Suppressor macrophage treated with lipopolysaccharide for 4 hours (primary cell): ENCODE measurements around the gene OR7C2.
A peak's percentile ranks its signal among the peaks of the same experiment; 100 is the strongest.

Source experiments
- DNase-seq: peaks from one replicate; pipeline ENCODE4 v3.0.0-alpha.2; 2020

OR7C2 gene

DNA sequence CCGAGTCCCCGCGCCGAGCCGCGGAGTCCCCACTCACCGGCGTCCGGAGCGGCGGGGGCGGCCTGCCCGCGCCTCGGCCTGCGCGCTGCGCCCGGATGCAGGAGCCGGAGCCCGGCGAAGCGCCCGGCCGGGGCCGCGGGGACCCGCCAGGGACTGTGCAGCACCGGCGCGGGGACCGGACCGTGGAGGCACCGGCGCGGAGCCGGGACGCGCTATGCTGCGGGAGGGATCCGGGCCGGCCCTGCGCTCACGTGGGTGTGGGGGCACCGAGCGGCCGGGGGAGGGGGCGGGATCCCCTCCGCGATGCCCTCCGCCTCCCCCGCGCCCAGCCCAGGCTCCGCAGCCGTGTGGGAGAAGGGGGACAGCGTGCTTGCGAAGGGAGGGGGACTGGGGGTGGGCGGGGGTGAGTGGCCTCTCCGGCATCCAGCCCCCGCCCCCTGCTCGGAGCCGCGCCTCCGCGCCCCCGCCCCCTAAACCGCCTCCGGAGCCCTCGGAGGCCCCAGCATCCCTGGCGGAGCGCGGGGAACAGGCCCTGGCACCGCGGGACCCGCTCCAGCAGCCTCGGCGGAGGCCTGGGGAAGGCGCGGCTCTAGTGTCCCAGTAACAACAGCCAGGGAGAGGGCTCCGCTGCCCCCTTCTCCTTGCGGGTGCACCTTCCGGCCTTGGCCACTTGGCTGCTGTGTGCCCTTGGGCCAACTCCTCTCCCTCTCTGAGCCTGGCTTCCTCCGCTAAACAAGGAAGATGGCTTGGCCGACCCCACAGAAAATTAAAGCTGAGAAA is 38.4 kb downstream of the OR7C2 start, which contains the start of gene SLC1A6:
TSS of gene SLC1A6 (minus strand) at position 389 of the 780 bp plus-strand sequence. CDS start 6,954 bp downstream, outside the sequence.
- peak; percentile 0 for DNase-seq

DNA sequence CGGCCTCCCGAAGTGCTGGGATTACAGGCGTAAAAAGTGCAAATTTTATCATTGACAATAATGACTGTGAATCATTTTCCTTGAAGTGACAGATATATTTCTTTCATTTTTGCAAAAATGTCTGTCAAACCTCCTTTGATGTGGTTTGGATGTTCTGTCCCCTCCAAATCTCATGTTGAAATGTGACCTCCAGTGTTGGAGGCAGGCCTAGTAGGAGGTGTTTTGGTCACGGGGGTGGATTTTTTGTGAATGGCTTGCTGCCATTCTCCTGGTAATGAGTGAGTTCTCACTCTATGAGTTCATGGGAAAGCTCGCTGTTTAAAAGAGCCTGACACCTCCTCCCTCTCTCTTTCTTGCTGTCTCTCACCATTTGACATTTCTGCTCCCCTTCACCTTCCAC is 43.8 kb downstream of the OR7C2 start:
- no peak for DNase-seq
